Fibroblast of lung (primary cell): ENCODE data around the gene PPP1R11. TPM values are rescaled to one million over a fixed set of nuclear protein-coding genes. Genes with fewer than 3 reads are reported as not detected.

Experiments
- DNase-seq, 2 donors: peaks; one replicate each; pipeline versions ENCODE4 v3.0.0 to v3.0.0-alpha.2; 2010; ENCODE audit warnings: low read depth in 2 of 2
- H2AFZ ChIP-seq: 2 replicates; pipeline ENCODE4 v1.5.1; 2012; ENCODE audit warnings: low read length, control low read depth, inconsistent platforms
- H3K27ac ChIP-seq: 2 replicates; pipeline ENCODE4 v1.5.1; 2011; ENCODE audit warnings: low read length, control low read depth; ENCODE audit not compliant: insufficient read depth
- H3K27me3 ChIP-seq: 2 replicates; pipeline ENCODE4 v1.5.1; 2011; ENCODE audit warnings: mild to moderate bottlenecking, low read length; ENCODE audit not compliant: control insufficient read depth, insufficient read depth
- H3K36me3 ChIP-seq: 2 replicates; pipeline ENCODE4 v1.5.1; 2011; ENCODE audit warnings: low read length; ENCODE audit not compliant: control insufficient read depth, insufficient read depth
- H3K4me1 ChIP-seq: 2 replicates; pipeline ENCODE4 v1.5.1; 2011; ENCODE audit warnings: low read length; ENCODE audit not compliant: control insufficient read depth, insufficient read depth; ENCODE audit errors: extremely low read depth
- H3K4me2 ChIP-seq: 2 replicates; pipeline ENCODE4 v1.5.1; 2011; ENCODE audit warnings: low read length, control low read depth; ENCODE audit not compliant: insufficient read depth; ENCODE audit errors: extremely low read depth
- H3K4me3 ChIP-seq, 4 experiments: fragments of 200-600 bp in 1 of 4; sonication (generic) in 1 of 4; replicated peaks in 1 of 4; 2 replicates each; pipeline ENCODE4 v1.5.1; 2011 to 2016; ENCODE audit warnings: low read length in 4 of 4, low read depth in 3 of 4, mild to moderate bottlenecking in 3 of 4, control low read depth in 2 of 4, inconsistent platforms in 1 of 4, mixed read lengths in 1 of 4; ENCODE audit not compliant: insufficient read depth in 1 of 4; ENCODE audit errors: control extremely low read depth in 1 of 4
- H3K79me2 ChIP-seq: 2 replicates; pipeline ENCODE4 v1.5.1; 2012; ENCODE audit warnings: mild to moderate bottlenecking, low read length, inconsistent platforms; ENCODE audit not compliant: control insufficient read depth, insufficient read depth
- H3K9ac ChIP-seq: 2 replicates; pipeline ENCODE4 v1.5.1; 2011; ENCODE audit warnings: mild to moderate bottlenecking, low read length, control low read depth; ENCODE audit not compliant: insufficient read depth
- H3K9me3 ChIP-seq: 2 replicates; pipeline ENCODE4 v1.5.1; 2012; ENCODE audit warnings: low read depth, low read length; ENCODE audit not compliant: control insufficient read depth, insufficient read depth
- H4K20me1 ChIP-seq: 2 replicates; pipeline ENCODE4 v1.5.1; 2011; ENCODE audit warnings: low read length; ENCODE audit not compliant: control insufficient read depth, insufficient read depth; ENCODE audit errors: extremely low read depth
- EZH2 ChIP-seq: IDR thresholded peaks from 2 replicates; pipeline ENCODE4 v1.5.1; 2012; ENCODE audit warnings: low read length, control low read depth, mild to moderate bottlenecking; ENCODE audit errors: missing control alignments
- polyA plus RNA-seq, 2 donors: library from polyadenylated mRNA; depleted of rRNA in 1 of 2; stranded (reverse) in 1 of 2; unstranded in 1 of 2; fragments of >200 nt; gene quantifications; 2 replicates each; pipeline ENCODE4 v1.2.1, GENCODE V29; 2011 to 2012; ENCODE audit warnings: missing spikeins in 1 of 2
- total RNA-seq: library from RNA; depleted of rRNA; stranded (reverse); fragments of >200 nt; gene quantifications from 2 replicates; pipeline ENCODE4 v1.2.1, GENCODE V29; 2014
- TF ChIP-seq, protein P1 (sequence below), 2 donors: IDR thresholded peaks in 1 of 2; conservative IDR thresholded peaks in 1 of 2; 1 replicate in 1 of 2; 2 replicates in 1 of 2; pipeline ENCODE4 v1.5.1; 2011 to 2012; ENCODE audit warnings: low read length in 2 of 2, control low read depth in 1 of 2, inconsistent platforms in 1 of 2, low read depth in 1 of 2, mild to moderate bottlenecking in 1 of 2

Gene PPP1R11
- total and polyA plus RNA-seq, 2 donors (not counting 1 experiment from before 2014, with no cell fraction given), result 16.8 to 53.6 TPM

DNA sequence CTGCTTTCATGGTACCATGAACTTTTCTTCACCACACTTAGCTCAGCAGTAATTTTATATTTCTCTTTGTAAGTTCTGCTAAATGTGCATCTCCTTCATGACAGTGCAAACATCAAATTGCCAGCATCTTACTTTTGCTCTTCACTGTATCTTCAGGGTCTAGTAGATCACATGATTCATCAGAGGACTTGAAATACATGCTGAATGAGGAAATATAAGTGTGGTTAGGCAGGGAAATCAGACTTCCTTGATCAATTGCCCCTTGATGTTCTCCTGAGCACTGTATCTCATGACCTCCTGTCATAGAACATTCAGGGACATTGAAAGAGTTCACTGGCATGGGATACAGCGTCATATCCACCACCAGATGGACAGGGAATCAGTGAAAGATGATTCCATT is 31.2 kb upstream of the PPP1R11 start:
- Histone ChIP-seq H3K4me2 (no peak overlapping the region), H3K36me3 (no peaks in the 10 kb centered on the region), H3K27me3 (no peaks in the 10 kb centered on the region), H2AFZ (no peak overlapping the region), H3K79me2 (no peaks in the 10 kb centered on the region), H3K4me3 (no peak overlapping the region), H3K27ac (no peak overlapping the region), H4K20me1 (no peaks in the 10 kb centered on the region), H3K9me3 (no peaks in the 10 kb centered on the region), H3K9ac (no peak overlapping the region), H3K4me1 (no peaks in the 10 kb centered on the region)
- DNase-seq, result no peak
- TF ChIP-seq, protein P1, sequence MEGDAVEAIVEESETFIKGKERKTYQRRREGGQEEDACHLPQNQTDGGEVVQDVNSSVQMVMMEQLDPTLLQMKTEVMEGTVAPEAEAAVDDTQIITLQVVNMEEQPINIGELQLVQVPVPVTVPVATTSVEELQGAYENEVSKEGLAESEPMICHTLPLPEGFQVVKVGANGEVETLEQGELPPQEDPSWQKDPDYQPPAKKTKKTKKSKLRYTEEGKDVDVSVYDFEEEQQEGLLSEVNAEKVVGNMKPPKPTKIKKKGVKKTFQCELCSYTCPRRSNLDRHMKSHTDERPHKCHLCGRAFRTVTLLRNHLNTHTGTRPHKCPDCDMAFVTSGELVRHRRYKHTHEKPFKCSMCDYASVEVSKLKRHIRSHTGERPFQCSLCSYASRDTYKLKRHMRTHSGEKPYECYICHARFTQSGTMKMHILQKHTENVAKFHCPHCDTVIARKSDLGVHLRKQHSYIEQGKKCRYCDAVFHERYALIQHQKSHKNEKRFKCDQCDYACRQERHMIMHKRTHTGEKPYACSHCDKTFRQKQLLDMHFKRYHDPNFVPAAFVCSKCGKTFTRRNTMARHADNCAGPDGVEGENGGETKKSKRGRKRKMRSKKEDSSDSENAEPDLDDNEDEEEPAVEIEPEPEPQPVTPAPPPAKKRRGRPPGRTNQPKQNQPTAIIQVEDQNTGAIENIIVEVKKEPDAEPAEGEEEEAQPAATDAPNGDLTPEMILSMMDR (conservative IDR thresholded peaks at IDR 0.05 in 1 of 2, IDR thresholded peaks at IDR 0.05 in 1 of 2; ENCODE audit: low read depth in 1 of 2, low read length in 2 of 2), result no peak
- no peak for TF ChIP-seq EZH2

GRCh38 chr6:30037182-30037788 is 29.7 kb upstream of the PPP1R11 start:
- DNase-seq, result peak; percentile 5 to 56

DNA sequence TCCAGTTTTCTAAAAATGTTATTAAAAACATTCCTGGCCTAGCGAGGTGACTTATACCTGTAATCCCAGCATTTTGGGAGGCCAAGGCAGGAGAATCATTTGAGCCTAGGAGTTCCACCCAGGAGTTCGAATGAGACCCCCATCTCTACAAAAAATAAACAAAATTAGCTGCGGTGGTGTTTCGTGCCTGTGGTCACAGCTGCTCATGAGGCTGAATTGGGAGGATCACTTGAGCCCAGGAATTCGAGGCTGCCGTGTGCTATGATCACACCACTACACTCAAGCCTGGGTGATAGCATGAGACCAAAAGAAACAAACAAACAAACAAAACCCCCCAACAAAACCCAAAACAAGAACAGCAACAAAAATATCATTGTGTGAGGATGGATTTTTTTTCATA is 25.8 kb upstream of the PPP1R11 start:
- no peaks in the 10 kb centered on the region for H3K79me2 ChIP-seq
- no peaks in the 10 kb centered on the region for H3K36me3 ChIP-seq
- TF ChIP-seq, protein P1 (conservative IDR thresholded peaks at IDR 0.05 in 1 of 2, IDR thresholded peaks at IDR 0.05 in 1 of 2; ENCODE audit: low read depth in 1 of 2, low read length in 2 of 2), result no peak
- TF ChIP-seq EZH2, result no peak
- DNase-seq, result no peak
- no peaks in the 10 kb centered on the region for H4K20me1 ChIP-seq
- no peak overlapping the region for H2AFZ ChIP-seq
- H3K9me3 ChIP-seq, result no peaks in the 10 kb centered on the region
- H3K9ac ChIP-seq, result no peak overlapping the region
- no peak overlapping the region for H3K4me2 ChIP-seq
- no peak overlapping the region for H3K27ac ChIP-seq
- H3K4me3 ChIP-seq, result no peak overlapping the region
- peaks cover 2% of the 10 kb centered on the region for H3K4me1 ChIP-seq
- H3K27me3 ChIP-seq, result no peaks in the 10 kb centered on the region

More at GRCh38 chr6:30037182-30037788, 29.7 kb upstream of the PPP1R11 start:
- Histone ChIP-seq H3K4me2 (no peak overlapping the region), H3K36me3 (no peaks in the 10 kb centered on the region), H3K4me1 (no peaks in the 10 kb centered on the region), H3K27me3 (no peaks in the 10 kb centered on the region), H3K9ac (no peak overlapping the region), H3K79me2 (no peaks in the 10 kb centered on the region), H3K9me3 (no peaks in the 10 kb centered on the region), H2AFZ (no peak overlapping the region), H3K4me3 (no peak overlapping the region), H3K27ac (no peak overlapping the region), H4K20me1 (no peaks in the 10 kb centered on the region)
- TF ChIP-seq, protein P1 (conservative IDR thresholded peaks at IDR 0.05 in 1 of 2, IDR thresholded peaks at IDR 0.05 in 1 of 2; ENCODE audit: low read depth in 1 of 2, low read length in 2 of 2), result peak; percentile 45 to 70
- no peak for TF ChIP-seq EZH2
